ENCODE results near the gene KDM4C. TPM values are rescaled to one million over a fixed set of nuclear protein-coding genes. Genes with fewer than 3 reads are reported as not detected.

KDM4C gene
- total and polyA plus RNA-seq, 2 of the 13 experiments (the other 11 are each of a cell fraction or from before 2014, with no cell fraction given): 19.4 to 23.6 TPM

- TF ChIP-seq ATRX (CRISPR knock-in tag; IDR thresholded peaks at IDR 0.05; ENCODE audit: borderline replicate concordance): no peak
- no peak for TF ChIP-seq TOE1 (CRISPR knock-in tag; IDR thresholded peaks at IDR 0.05)
- no peak for TF ChIP-seq DZIP1 (CRISPR knock-in tag; IDR thresholded peaks at IDR 0.05)
- no peak for TF ChIP-seq ZNF550 (CRISPR knock-in tag; IDR thresholded peaks at IDR 0.05; ENCODE audit: borderline replicate concordance)
- TF ChIP-seq FOXC1 (CRISPR knock-in tag; IDR thresholded peaks at IDR 0.05; ENCODE audit: borderline replicate concordance): no peak
- peak; percentile 77 for TF ChIP-seq MED1 (CRISPR knock-in tag; IDR thresholded peaks at IDR 0.05)
- TF ChIP-seq TRIM24 (CRISPR knock-in tag; IDR thresholded peaks at IDR 0.05): no peak
- TF ChIP-seq NFIB (CRISPR knock-in tag; IDR thresholded peaks at IDR 0.05; ENCODE audit: borderline replicate concordance): no peak
- TF ChIP-seq ZNF615 (CRISPR knock-in tag; IDR thresholded peaks at IDR 0.05; ENCODE audit: borderline replicate concordance): no peak
- TF ChIP-seq ZBED4 (CRISPR knock-in tag; IDR thresholded peaks at IDR 0.05; ENCODE audit: borderline replicate concordance): no peak
- TF ChIP-seq DNMT3B (CRISPR knock-in tag; conservative IDR thresholded peaks at IDR 0.05): no peak
- peak; percentile 49; the same call in 1 of the 2 replicates for TF ChIP-seq ZNF644 (CRISPR knock-in tag; IDR thresholded peaks at IDR 0.05; ENCODE audit: low read depth)
- 0 out of 2 replicates have a peak, but pooled peaks have one; percentile 57 for TF ChIP-seq IKZF5 (CRISPR knock-in tag; IDR thresholded peaks at IDR 0.05)
- TF ChIP-seq ARID4A (CRISPR knock-in tag; IDR thresholded peaks at IDR 0.05; ENCODE audit: borderline replicate concordance): no peak
- TF ChIP-seq NFE2L2 (IDR thresholded peaks at IDR 0.05; ENCODE audit: low read length): peak; percentile 87
- no peak for TF ChIP-seq ZNF782 (CRISPR knock-in tag; IDR thresholded peaks at IDR 0.05; ENCODE audit: borderline replicate concordance)
- TF ChIP-seq ZNF501 (CRISPR knock-in tag; IDR thresholded peaks at IDR 0.05): no peak
- TF ChIP-seq FOSL2 (CRISPR knock-in tag; IDR thresholded peaks at IDR 0.05): peak; percentile 91
These were observed 197.6 kb downstream of the KDM4C start (continued) for GRCh38 chr9:6955251-6955921.
